Measurements from ENCODE around the gene ATP1A3.

DNA sequence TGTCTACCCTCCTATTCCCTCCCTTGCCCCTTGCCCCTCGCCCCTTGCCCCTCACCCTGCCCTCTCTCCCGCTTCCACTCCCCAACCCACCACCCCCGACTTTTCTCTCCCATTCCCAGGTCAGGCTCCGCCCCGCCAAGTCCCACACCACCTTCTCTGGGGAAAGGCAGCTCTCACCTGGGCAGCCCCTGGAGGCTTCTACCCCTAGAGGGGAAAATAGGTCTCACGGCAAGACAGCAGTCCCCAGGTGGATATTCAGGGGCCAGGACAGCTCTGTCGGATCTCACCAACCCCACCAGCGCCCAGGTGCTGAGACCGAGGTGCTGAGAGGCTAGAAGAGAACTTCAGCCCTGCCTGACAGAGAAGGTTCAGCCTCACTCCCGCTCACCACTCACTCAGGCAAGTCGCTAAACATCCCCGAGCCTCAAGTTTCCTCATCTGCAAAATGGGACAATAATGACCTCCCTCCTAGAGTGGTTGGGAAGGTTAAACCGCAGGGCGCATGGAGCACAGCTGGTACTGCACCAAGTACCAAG is 64.4 kb downstream of the ATP1A3 start:
- TF ChIP-seq, protein P1, sequence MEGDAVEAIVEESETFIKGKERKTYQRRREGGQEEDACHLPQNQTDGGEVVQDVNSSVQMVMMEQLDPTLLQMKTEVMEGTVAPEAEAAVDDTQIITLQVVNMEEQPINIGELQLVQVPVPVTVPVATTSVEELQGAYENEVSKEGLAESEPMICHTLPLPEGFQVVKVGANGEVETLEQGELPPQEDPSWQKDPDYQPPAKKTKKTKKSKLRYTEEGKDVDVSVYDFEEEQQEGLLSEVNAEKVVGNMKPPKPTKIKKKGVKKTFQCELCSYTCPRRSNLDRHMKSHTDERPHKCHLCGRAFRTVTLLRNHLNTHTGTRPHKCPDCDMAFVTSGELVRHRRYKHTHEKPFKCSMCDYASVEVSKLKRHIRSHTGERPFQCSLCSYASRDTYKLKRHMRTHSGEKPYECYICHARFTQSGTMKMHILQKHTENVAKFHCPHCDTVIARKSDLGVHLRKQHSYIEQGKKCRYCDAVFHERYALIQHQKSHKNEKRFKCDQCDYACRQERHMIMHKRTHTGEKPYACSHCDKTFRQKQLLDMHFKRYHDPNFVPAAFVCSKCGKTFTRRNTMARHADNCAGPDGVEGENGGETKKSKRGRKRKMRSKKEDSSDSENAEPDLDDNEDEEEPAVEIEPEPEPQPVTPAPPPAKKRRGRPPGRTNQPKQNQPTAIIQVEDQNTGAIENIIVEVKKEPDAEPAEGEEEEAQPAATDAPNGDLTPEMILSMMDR (IDR thresholded peaks at IDR 0.05) = no peak
- no peak for TF ChIP-seq POLR2A (IDR thresholded peaks at IDR 0.05)
- TF ChIP-seq EP300 (IDR thresholded peaks at IDR 0.05) = no peak
